ENCODE data around the gene POLD3. TPM values are rescaled to one million over a fixed set of nuclear protein-coding genes. Genes with fewer than 3 reads are reported as not detected.

Gene POLD3
- total RNA-seq, 6 donors from 2014 or later, result 7.4 to 20.8 (median 16.4) TPM

- DNase-seq, result no peak
- TF ChIP-seq EP300 (IDR thresholded peaks at IDR 0.05), result no peak
- no peak for TF ChIP-seq POLR2A (IDR thresholded peaks at IDR 0.05)
- no peak for TF ChIP-seq POLR2AphosphoS5 (IDR thresholded peaks at IDR 0.05)
- TF ChIP-seq CTCF (IDR thresholded peaks at IDR 0.05), result no peak
- Histone ChIP-seq H3K4me1 (peaks cover 0 to 20% (median 4%) of the 10 kb centered on the region in 4 donors), H3K9me3 (no peaks in the 10 kb centered on the region), H3K27me3 (no peaks in the 10 kb centered on the region), H3K36me3 (peaks cover 0 to 48% (median 11%) of the 10 kb centered on the region in 4 donors), H3K27ac (no peak overlapping the region), H3K4me3 (no peak overlapping the region)
- ATAC-seq (ENCODE audit: low FRiP score in 2 of 2), result no peak
- WGBS, 2 donors, result 89 to 93% methylated on average over 4 of the region's 4 CpGs
Observed at GRCh38 chr11:74608431-74608830, 16.0 kb downstream of the POLD3 start.

DNA sequence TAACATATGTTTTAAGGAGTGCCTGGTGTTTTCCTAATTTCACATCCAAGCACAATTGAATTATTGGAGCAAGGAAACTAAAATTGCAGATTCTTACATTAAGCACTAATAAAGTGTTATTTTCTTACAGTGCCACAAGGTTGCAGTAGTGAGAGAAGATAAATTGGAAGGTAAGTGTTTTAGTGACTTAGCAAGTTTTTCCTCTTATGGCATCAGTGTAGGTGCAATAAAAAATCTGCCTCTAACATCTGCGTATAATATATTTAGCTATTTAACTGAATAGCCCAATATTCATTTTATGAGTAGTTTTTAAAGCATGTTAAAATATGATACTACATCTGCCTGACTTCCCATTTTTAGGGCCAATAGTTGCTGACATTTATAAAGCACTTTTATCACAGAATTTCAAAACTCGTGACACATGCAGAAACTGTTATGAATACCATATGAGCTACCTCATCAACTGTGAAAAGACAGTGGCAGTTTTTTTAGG lies 19.0 kb downstream of the POLD3 start:
- WGBS, 2 donors, result 52 to 74% methylated on average over 2 of the region's 2 CpGs
- no peaks in the 10 kb centered on the region for H3K9me3 ChIP-seq
- H3K27me3 ChIP-seq, result no peaks in the 10 kb centered on the region
- H3K36me3 ChIP-seq, result peaks cover 0 to 38% (median 11%) of the 10 kb centered on the region in 4 donors
- peak overlapping the region in 1 of 4 donors; percentile 36 for H3K27ac ChIP-seq
- TF ChIP-seq POLR2A (IDR thresholded peaks at IDR 0.05), result no peak
- TF ChIP-seq CTCF (IDR thresholded peaks at IDR 0.05), result peak in 3 of 6 experiments; percentile 44 to 65 (median 63)
- TF ChIP-seq EP300 (IDR thresholded peaks at IDR 0.05), result no peak
- no peak for TF ChIP-seq POLR2AphosphoS5 (IDR thresholded peaks at IDR 0.05)
- H3K4me3 ChIP-seq, result no peak overlapping the region
- DNase-seq, result no peak
- H3K4me1 ChIP-seq, result peaks cover 0 to 22% (median 7%) of the 10 kb centered on the region in 4 donors
- ATAC-seq (ENCODE audit: low FRiP score in 2 of 2), result peak in 1 of 2 donors; percentile 75

- no peak for TF ChIP-seq POLR2A (IDR thresholded peaks at IDR 0.05)
- no peak for TF ChIP-seq CTCF (IDR thresholded peaks at IDR 0.05)
- TF ChIP-seq EP300 (IDR thresholded peaks at IDR 0.05), result no peak
- TF ChIP-seq POLR2AphosphoS5 (IDR thresholded peaks at IDR 0.05), result no peak
- WGBS, 2 donors, result 55 to 73% methylated on average over 3 of the region's 3 CpGs
- ATAC-seq (ENCODE audit: low FRiP score in 2 of 2), result no peak
- DNase-seq, result no peak
- Histone ChIP-seq H3K27ac (peak overlapping the region in 2 of 4 donors; percentile 27 to 36), H3K4me1 (peaks cover 0 to 29% (median 7%) of the 10 kb centered on the region in 4 donors), H3K9me3 (no peaks in the 10 kb centered on the region), H3K4me3 (no peak overlapping the region), H3K27me3 (no peaks in the 10 kb centered on the region), H3K36me3 (peaks cover 0 to 36% (median 15%) of the 10 kb centered on the region in 4 donors)
Observed at GRCh38 chr11:74612877-74613276, 20.5 kb downstream of the POLD3 start.

GRCh38 chr11:74615311-74615710 lies 22.9 kb downstream of the POLD3 start:
- peaks cover 0 to 29% (median 7%) of the 10 kb centered on the region in 4 donors for H3K4me1 ChIP-seq

More at GRCh38 chr11:74615311-74615710, 22.9 kb downstream of the POLD3 start:
- no peak for DNase-seq
- Histone ChIP-seq H3K27me3 (no peaks in the 10 kb centered on the region), H3K27ac (peak overlapping the region; percentile 10 to 58 (median 34)), H3K4me3 (no peak overlapping the region), H3K36me3 (peaks cover 5 to 55% (median 23%) of the 10 kb centered on the region in 4 donors), H3K9me3 (no peaks in the 10 kb centered on the region)
- WGBS, 2 donors, result 72 to 80% methylated on average over 1 of the region's 1 CpG
- ATAC-seq (ENCODE audit: low FRiP score in 2 of 2), result no peak
- TF ChIP-seq POLR2A (IDR thresholded peaks at IDR 0.05) (no peak), EP300 (IDR thresholded peaks at IDR 0.05) (no peak), CTCF (IDR thresholded peaks at IDR 0.05) (no peak)

All from upper lobe of left lung (tissue), 6 donors.